H1 (cell line): ENCODE measurements around the gene TATDN2. TPM values are rescaled to one million over a fixed set of nuclear protein-coding genes. Genes with fewer than 3 reads are reported as not detected.

ENCODE experiments used
- HDAC6 ChIP-seq: IDR thresholded peaks from one replicate; pipeline ENCODE4 v1.7.1; 2012; ENCODE audit warnings: low read depth, mild to moderate bottlenecking, inconsistent platforms, low read length, moderate library complexity
- POLR2A ChIP-seq, 2 experiments: IDR thresholded peaks; 1 replicate in 1 of 2; 2 replicates in 1 of 2; pipeline ENCODE4 v1.6.1; 2011; ENCODE audit warnings: low read depth in 2 of 2, low read length in 2 of 2, mild to moderate bottlenecking in 2 of 2; ENCODE audit errors: control extremely low read depth in 1 of 2
- RBBP5 ChIP-seq: IDR thresholded peaks from 2 replicates; pipeline ENCODE4 v1.7.1; 2012; ENCODE audit warnings: low read depth, mild to moderate bottlenecking, inconsistent platforms, low read length, moderate library complexity, borderline replicate concordance
- SIN3A ChIP-seq, 2 experiments: IDR thresholded peaks in 1 of 2; conservative IDR thresholded peaks in 1 of 2; 2 replicates each; pipeline ENCODE4 v1.6.1; 2011 to 2012; ENCODE audit warnings: low read length in 2 of 2, improper control_type of control experiment in 1 of 2, low read depth in 1 of 2, mild to moderate bottlenecking in 1 of 2
- TBP ChIP-seq: IDR thresholded peaks from 2 replicates; pipeline ENCODE4 v1.6.1; 2011; ENCODE audit warnings: low read depth, low read length, improper control_type of control experiment
- polyA plus RNA-seq, 7 experiments: library from polyadenylated mRNA; depleted of rRNA in 3 of 7; stranded (reverse) in 5 of 7; unstranded in 2 of 7; fragments of >200 nt in 5 of 7; fragments of 200-250 nt in 2 of 7; gene quantifications; 1 replicate in 5 of 7; 2 replicates in 1 of 7; 4 replicates in 1 of 7; pipeline versions ENCODE4 v1.2.1 to v1.2.3, GENCODE V29; 2011 to 2013; ENCODE audit warnings: missing spikeins in 2 of 7, mixed read lengths in 2 of 7
- total RNA-seq: library from RNA; stranded (reverse); fragmentation: NEBNext Ultra II Directional; extraction: Animal tissue kit (Norgen Biotek cat#: 25700); gene quantifications from 2 replicates; pipeline ENCODE4 v1.2.1, GENCODE V29; 2021
- TF ChIP-seq, protein P1 (sequence below): IDR thresholded peaks from 2 replicates; pipeline ENCODE4 v1.6.1; 2012; ENCODE audit warnings: inconsistent platforms
- TF ChIP-seq, protein P2 (sequence below): IDR thresholded peaks from 2 replicates; pipeline ENCODE4 v1.6.1; 2012; ENCODE audit warnings: inconsistent platforms

TATDN2 gene
- total and polyA plus RNA-seq, 2 of the 8 experiments (the other 6 are each of a cell fraction or from before 2014, with no cell fraction given), result 12.1 to 34.8 TPM

DNA sequence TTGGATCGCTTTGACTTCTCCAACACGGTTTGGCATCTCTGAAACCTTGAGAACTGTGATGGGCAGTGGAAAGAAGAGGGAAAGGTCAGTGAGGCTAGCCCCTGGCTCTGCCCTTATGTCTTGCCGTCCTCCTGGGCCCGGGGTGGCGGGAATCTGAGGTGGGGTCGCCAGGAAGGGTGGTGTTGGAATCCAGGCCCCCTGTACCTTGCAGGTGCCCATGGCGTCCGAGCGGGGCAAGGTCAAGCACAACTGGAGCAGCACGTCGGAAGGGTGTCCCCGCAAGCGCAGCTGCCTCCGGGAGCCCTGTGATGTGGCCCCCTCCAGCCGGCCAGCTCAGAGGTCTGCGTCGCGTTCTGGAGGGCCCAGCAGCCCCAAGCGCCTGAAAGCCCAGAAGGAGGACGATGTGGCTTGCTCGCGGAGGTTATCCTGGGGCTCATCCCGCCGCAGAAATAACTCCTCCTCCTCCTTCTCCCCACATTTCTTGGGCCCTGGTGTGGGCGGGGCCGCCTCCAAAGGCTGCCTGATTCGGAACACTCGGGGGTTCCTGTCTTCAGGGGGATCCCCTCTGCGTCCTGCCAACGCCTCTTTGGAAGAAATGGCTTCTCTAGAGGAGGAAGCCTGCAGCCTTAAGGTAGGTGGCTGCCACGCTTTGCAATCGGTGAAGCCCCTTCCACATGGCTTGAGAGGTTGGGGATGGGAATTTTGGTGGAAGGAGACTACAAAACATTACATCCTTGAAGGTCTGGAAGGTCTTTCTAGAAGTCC, 907 bp downstream of the TATDN2 start (continued):
- 0 out of 2 replicates have a peak, but pooled peaks have one; percentile 52 for TF ChIP-seq TBP
- TF ChIP-seq, protein P1, sequence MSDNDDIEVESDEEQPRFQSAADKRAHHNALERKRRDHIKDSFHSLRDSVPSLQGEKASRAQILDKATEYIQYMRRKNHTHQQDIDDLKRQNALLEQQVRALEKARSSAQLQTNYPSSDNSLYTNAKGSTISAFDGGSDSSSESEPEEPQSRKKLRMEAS, result peak; percentile 26; the same call in 1 of the 2 replicates
- TF ChIP-seq RBBP5, result no peak
- TF ChIP-seq POLR2A (IDR thresholded peaks at IDR 0.05; ENCODE audit: control extremely low read depth in 1 of 2, low read depth in 2 of 2, low read length in 2 of 2), result peak in 1 of 2 experiments; percentile 66; a peak in 1 of 3 replicates
- TF ChIP-seq SIN3A (conservative IDR thresholded peaks at IDR 0.05 in 1 of 2, IDR thresholded peaks at IDR 0.05 in 1 of 2; ENCODE audit: low read depth in 1 of 2, low read length in 2 of 2), result peak in 1 of 2 experiments; percentile 29; a peak in 1 of 4 replicates
- TF ChIP-seq, protein P2, sequence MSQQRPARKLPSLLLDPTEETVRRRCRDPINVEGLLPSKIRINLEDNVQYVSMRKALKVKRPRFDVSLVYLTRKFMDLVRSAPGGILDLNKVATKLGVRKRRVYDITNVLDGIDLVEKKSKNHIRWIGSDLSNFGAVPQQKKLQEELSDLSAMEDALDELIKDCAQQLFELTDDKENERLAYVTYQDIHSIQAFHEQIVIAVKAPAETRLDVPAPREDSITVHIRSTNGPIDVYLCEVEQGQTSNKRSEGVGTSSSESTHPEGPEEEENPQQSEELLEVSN, result peak; percentile 49
- TF ChIP-seq HDAC6, result no peak
